ENCODE measurements around the gene CDH12. TPM values are rescaled to one million over a fixed set of nuclear protein-coding genes. Genes with fewer than 3 reads are reported as not detected.

Gene CDH12
- total RNA-seq, 1 experiment from 2014 or later = not detected

DNA sequence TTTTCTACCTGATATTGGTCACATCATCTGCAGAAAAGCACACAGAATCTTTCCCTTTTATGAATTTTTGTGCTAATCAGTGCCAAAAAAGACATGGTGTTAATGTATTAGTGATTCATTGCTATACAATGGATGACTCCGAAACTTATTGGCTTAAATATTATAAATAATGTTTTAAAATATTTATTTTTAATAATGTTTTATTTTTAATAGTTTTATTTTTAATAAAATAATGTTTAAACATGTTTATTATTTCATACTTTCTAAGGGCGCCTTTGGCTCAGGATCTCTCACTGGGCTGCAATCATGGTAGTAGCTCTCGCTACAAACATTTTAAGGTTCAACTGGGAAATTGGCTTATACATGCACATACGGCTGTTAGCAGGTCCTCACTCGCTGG is 65.7 kb downstream of the CDH12 start:
- Histone ChIP-seq H3K23ac (ENCODE audit: insufficient read length, low read depth, low read length) (no peak overlapping the region), H3K18ac (ENCODE audit: insufficient read length, low read depth, low read length) (no peak overlapping the region), H2BK20ac (ENCODE audit: low read depth, low read length, poor library complexity, severe bottlenecking) (no peak overlapping the region), H3K9ac (ENCODE audit: extremely low read depth, insufficient read length, low read length) (no peak overlapping the region), H3K79me2 (ENCODE audit: insufficient read depth, low read length) (no peaks in the 10 kb centered on the region), H3K14ac (ENCODE audit: insufficient read depth, low read length) (no peak overlapping the region), H3K27me3 (ENCODE audit: insufficient read depth, low read length) (no peaks in the 10 kb centered on the region), H4K8ac (replicated peaks; ENCODE audit: insufficient read length, low read depth, low read length) (no peak overlapping the region), H2BK12ac (ENCODE audit: insufficient read length, low read depth, low read length) (no peak overlapping the region), H2BK15ac (ENCODE audit: low read depth, low read length) (no peak overlapping the region), H3K79me1 (ENCODE audit: insufficient read depth, low read depth, low read length, poor library complexity, severe bottlenecking) (no peaks in the 10 kb centered on the region), H3K9me3 (ENCODE audit: control insufficient read depth, low read depth, low read length) (no peaks in the 10 kb centered on the region), H2BK5ac (ENCODE audit: insufficient read length, low read length) (no peak overlapping the region), H4K91ac (ENCODE audit: insufficient read length, low read depth, low read length) (no peak overlapping the region), H3K23me2 (ENCODE audit: insufficient read length, low read depth, low read length, poor library complexity, severe bottlenecking) (no peaks in the 10 kb centered on the region), H4K5ac (ENCODE audit: insufficient read length, low read depth, low read length) (no peak overlapping the region), H3K56ac (ENCODE audit: insufficient read length, low read depth, low read length) (no peak overlapping the region), H3T11ph (ENCODE audit: low read length) (no peak overlapping the region), H3K4ac (ENCODE audit: low read depth, low read length) (no peak overlapping the region), H3K4me2 (ENCODE audit: insufficient read depth, insufficient read length, low read length) (no peak overlapping the region), H2BK120ac (ENCODE audit: low read depth, low read length, poor library complexity, severe bottlenecking) (no peak overlapping the region), H2AFZ (ENCODE audit: low read length) (no peak overlapping the region), H2AK5ac (ENCODE audit: insufficient read length, low read length) (no peak overlapping the region), H3K4me1 (ENCODE audit: insufficient read depth, low read length) (no peaks in the 10 kb centered on the region), H3K27ac (ENCODE audit: insufficient read length, low read depth, low read length) (no peak overlapping the region), H4K20me1 (ENCODE audit: control insufficient read depth, insufficient read depth, insufficient read length) (no peaks in the 10 kb centered on the region)
- TF ChIP-seq, protein P1, sequence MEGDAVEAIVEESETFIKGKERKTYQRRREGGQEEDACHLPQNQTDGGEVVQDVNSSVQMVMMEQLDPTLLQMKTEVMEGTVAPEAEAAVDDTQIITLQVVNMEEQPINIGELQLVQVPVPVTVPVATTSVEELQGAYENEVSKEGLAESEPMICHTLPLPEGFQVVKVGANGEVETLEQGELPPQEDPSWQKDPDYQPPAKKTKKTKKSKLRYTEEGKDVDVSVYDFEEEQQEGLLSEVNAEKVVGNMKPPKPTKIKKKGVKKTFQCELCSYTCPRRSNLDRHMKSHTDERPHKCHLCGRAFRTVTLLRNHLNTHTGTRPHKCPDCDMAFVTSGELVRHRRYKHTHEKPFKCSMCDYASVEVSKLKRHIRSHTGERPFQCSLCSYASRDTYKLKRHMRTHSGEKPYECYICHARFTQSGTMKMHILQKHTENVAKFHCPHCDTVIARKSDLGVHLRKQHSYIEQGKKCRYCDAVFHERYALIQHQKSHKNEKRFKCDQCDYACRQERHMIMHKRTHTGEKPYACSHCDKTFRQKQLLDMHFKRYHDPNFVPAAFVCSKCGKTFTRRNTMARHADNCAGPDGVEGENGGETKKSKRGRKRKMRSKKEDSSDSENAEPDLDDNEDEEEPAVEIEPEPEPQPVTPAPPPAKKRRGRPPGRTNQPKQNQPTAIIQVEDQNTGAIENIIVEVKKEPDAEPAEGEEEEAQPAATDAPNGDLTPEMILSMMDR (conservative IDR thresholded peaks at IDR 0.05) = no peak
- no CpG with 5 or more reads among the region's 5 CpGs for WGBS (ENCODE audit: extremely low coverage, insufficient read length, low lambda C conversion rate)
- peaks cover 2 to 4% of the 10 kb centered on the region in 2 experiments; a peak in 2 of 5 replicates for H3K9me3 Mint-ChIP-seq
- no peaks in the 10 kb centered on the region for H3K4me1 Mint-ChIP-seq
- no peak for DNase-seq
- H3K4me3 Mint-ChIP-seq = no peak overlapping the region
- H3K27ac Mint-ChIP-seq = peak overlapping the region in 1 of 3 experiments; percentile 59; a peak in 1 of 7 replicates
- H3K27me3 Mint-ChIP-seq (ENCODE audit: low read depth) = no peaks in the 10 kb centered on the region
- no peaks in the 10 kb centered on the region for H3K36me3 Mint-ChIP-seq (ENCODE audit: insufficient read depth in 1 of 3, low read depth in 3 of 3)
